Gastroesophageal sphincter (tissue), 4 donors: ENCODE data around the gene SLC17A5. TPM values are rescaled to one million over a fixed set of nuclear protein-coding genes. Genes with fewer than 3 reads are reported as not detected.

ENCODE experiments used
- ATAC-seq: fragments of 150-250 bp; one replicate; pipeline ENCODE4 v1.9.1; 2016; ENCODE audit warnings: mild to moderate bottlenecking, moderate library complexity
- H3K27ac ChIP-seq, 4 donors: fragments of 200-600 bp; sonication (generic) in 3 of 4; 1 replicate in 3 of 4; 2 replicates in 1 of 4; pipeline ENCODE4 v1.5.1; 2016 to 2019
- H3K27me3 ChIP-seq: fragments of 200-600 bp; sonication (generic); one replicate; pipeline ENCODE4 v1.5.1; 2019
- H3K36me3 ChIP-seq, 2 donors: fragments of 200-600 bp; sonication (generic); one replicate each; pipeline ENCODE4 v1.5.1; 2019; ENCODE audit warnings: control low read depth in 1 of 2
- H3K4me1 ChIP-seq, 3 donors: fragments of 200-600 bp; sonication (generic); 1 replicate in 2 of 3; 2 replicates in 1 of 3; pipeline ENCODE4 v1.5.1; 2016 to 2019; ENCODE audit warnings: control low read depth in 2 of 3
- H3K4me3 ChIP-seq, 2 donors: fragments of 200-600 bp; sonication (generic); one replicate each; pipeline ENCODE4 v1.5.1; 2019; ENCODE audit warnings: mild to moderate bottlenecking in 1 of 2, moderate library complexity in 1 of 2
- H3K9me3 ChIP-seq, 3 donors: fragments of 200-600 bp; sonication (generic); one replicate each; pipeline ENCODE4 v1.5.1; 2017 to 2019; ENCODE audit warnings: control low read depth in 2 of 3
- EP300 ChIP-seq: sonication (generic); formaldehyde crosslinking; IDR thresholded peaks from one replicate; pipeline ENCODE4 v1.6.1; 2017; ENCODE audit warnings: antibody characterized with exemption, mild to moderate bottlenecking
- POLR2A ChIP-seq, 2 donors: fragments of 450-650 bp; IDR thresholded peaks; one replicate each; pipeline ENCODE4 v1.6.1; 2017; ENCODE audit warnings: antibody characterized with exemption in 2 of 2, mild to moderate bottlenecking in 2 of 2, moderate library complexity in 1 of 2
- POLR2AphosphoS5 ChIP-seq: sonication (generic); formaldehyde crosslinking; IDR thresholded peaks from one replicate; pipeline ENCODE4 v1.6.1; 2017; ENCODE audit warnings: antibody characterized with exemption
- WGBS, 2 donors: methylation state at CpG; one replicate each; pipeline ENCODE4 v1.1.5; 2018; ENCODE audit warnings: low coverage in 1 of 2; 5-methylcytosine and 5-hydroxymethylcytosine counted together
- small RNA-seq, 4 donors: library from RNA; depleted of rRNA; stranded (forward); fragments of <200 nt; gene quantifications; one replicate each; pipeline ENCODE3, GENCODE V24; 2016
- total RNA-seq, 4 donors: library from RNA; depleted of rRNA; stranded (reverse); fragments of >200 nt; gene quantifications; one replicate each; pipeline ENCODE4 v1.1.0, GENCODE V29; 2016
- TF ChIP-seq, protein P1 (sequence below), 4 experiments: fragments of 200-600 bp in 2 of 4; fragments of 450-650 bp in 2 of 4; sonication (generic) in 1 of 4; IDR thresholded peaks; one replicate each; pipeline ENCODE4 v1.5.1; 2017 to 2019; ENCODE audit warnings: antibody characterized with exemption in 4 of 4, mild to moderate bottlenecking in 2 of 4, moderate library complexity in 2 of 4

Gene SLC17A5
- total RNA-seq, 4 donors from 2014 or later = 11.2 to 18.9 (median 14.6) TPM

DNA sequence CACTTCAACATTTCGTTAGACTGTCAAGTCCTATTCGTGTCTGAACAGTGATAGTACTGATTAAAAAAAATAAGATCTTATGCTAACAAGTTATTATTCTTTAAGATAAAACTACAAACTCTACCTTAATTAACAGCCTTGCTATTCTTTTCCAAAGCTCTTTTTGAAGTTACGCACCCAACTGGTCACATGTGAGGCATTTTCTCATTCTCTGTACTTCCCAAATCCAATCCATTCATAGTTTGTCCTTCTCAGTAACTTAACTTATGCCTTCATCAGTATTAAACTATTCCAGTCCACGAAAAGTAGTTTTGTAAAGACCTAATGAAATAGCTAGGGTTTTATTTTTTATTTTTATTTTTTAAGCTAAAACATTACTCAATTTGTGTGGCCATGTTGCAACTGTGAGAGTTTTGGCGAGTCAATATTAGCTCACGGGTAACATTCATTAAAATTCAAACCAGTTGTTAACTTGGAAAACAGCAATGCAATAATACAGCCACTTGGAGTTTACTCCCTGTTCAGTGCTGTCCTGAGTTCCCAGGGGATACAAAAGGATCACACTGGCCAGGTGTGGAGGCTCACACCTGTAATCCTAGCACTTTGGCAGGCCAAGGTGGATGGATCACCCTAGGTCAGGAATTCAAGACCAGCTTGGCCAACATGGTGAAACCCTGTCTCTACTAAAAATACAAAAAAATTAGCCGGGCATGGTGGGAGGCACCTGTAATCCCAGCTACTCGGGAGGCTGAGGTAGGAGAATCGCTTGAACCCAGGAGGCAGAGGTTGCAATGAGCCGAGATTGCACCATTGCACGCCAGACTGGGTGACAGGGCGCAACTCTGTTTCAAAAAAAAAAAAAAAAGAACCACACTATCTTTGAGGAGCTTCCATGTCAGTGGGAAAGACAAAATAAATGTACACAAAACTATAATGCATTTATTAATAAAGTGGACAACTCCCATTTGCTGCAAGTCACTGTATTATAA is 105.0 kb downstream of the SLC17A5 start:
- Histone ChIP-seq H3K27ac (no peak overlapping the region), H3K27me3 (no peaks in the 10 kb centered on the region), H3K9me3 (no peaks in the 10 kb centered on the region), H3K36me3 (no peaks in the 10 kb centered on the region), H3K4me3 (no peak overlapping the region), H3K4me1 (no peaks in the 10 kb centered on the region)
- TF ChIP-seq POLR2AphosphoS5 (no peak), POLR2A (IDR thresholded peaks at IDR 0.05) (no peak), EP300 (no peak)
- TF ChIP-seq, protein P1, sequence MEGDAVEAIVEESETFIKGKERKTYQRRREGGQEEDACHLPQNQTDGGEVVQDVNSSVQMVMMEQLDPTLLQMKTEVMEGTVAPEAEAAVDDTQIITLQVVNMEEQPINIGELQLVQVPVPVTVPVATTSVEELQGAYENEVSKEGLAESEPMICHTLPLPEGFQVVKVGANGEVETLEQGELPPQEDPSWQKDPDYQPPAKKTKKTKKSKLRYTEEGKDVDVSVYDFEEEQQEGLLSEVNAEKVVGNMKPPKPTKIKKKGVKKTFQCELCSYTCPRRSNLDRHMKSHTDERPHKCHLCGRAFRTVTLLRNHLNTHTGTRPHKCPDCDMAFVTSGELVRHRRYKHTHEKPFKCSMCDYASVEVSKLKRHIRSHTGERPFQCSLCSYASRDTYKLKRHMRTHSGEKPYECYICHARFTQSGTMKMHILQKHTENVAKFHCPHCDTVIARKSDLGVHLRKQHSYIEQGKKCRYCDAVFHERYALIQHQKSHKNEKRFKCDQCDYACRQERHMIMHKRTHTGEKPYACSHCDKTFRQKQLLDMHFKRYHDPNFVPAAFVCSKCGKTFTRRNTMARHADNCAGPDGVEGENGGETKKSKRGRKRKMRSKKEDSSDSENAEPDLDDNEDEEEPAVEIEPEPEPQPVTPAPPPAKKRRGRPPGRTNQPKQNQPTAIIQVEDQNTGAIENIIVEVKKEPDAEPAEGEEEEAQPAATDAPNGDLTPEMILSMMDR (IDR thresholded peaks at IDR 0.05) = no peak
- no peak for ATAC-seq
- WGBS, 2 donors = 74 to 90% methylated on average over 8 to 12 of the region's 12 CpGs

DNA sequence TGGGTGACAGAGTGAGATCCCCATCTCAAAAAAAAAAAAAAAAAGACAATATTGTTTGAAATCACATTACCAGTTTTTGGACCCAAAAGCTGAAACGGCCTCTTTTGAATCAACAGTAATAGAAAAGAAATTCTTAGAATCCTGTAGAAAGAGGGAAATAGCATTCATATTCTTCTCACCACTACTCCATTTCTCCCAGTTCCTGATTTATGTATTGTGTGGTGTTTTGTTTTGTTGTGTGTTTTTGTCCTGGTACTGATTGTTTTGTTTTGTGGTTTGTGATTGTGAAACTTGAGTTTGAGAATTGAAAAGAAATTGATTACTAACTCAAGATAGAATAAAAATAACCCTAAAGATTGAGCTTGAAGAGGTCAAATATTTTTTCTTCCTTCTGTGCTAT is 106.8 kb downstream of the SLC17A5 start:
- H3K4me1 ChIP-seq = no peaks in the 10 kb centered on the region
- no peaks in the 10 kb centered on the region for H3K9me3 ChIP-seq
- H3K4me3 ChIP-seq = no peak overlapping the region
- no peak overlapping the region for H3K27ac ChIP-seq
- H3K36me3 ChIP-seq = no peaks in the 10 kb centered on the region
- no peak for ATAC-seq
- H3K27me3 ChIP-seq = no peaks in the 10 kb centered on the region
- 75 to 89% methylated on average over 1 of the region's 1 CpG for WGBS, 2 donors
- no peak for TF ChIP-seq EP300
- no peak for TF ChIP-seq POLR2A (IDR thresholded peaks at IDR 0.05)
- TF ChIP-seq POLR2AphosphoS5 = no peak
- TF ChIP-seq, protein P1 (IDR thresholded peaks at IDR 0.05) = no peak

Small RNA genes lying within 50 kb of the gene (small RNA-seq; reads per million reads assigned to genes)
- gene RPS27P15 = 0 reads per million in 4 donors

Other genes with a start within 250 kb of the SLC17A5 start
- 1 to 10 TPM; 3.4 to 5.5 (median 4.4) TPM for gene CGAS, start 201.7 kb downstream of the SLC17A5 start, total RNA-seq
- 10 to 100 TPM; 25.2 to 30.3 (median 29.4) TPM for gene MTO1, start 192.3 kb downstream of the SLC17A5 start, total RNA-seq
- gene EEF1A1, start 133.0 kb downstream of the SLC17A5 start, total RNA-seq = over 10,000 TPM in 2 of 4 donors, 1,000 to 10,000 TPM in 2; 7,131 to 12,070 (median 10,987) TPM
- gene CD109, start 42.2 kb upstream of the SLC17A5 start, total RNA-seq = 10 to 100 TPM in 3 of 4 donors, 1 to 10 TPM in 1; 7.9 to 27.0 (median 19.8) TPM